Gastroesophageal sphincter (tissue), 3 donors: ENCODE data around the gene CELSR1.

Experiments
- EP300 ChIP-seq: sonication (generic); formaldehyde crosslinking; IDR thresholded peaks from one replicate; pipeline ENCODE4 v1.6.1; 2017; ENCODE audit warnings: antibody characterized with exemption, mild to moderate bottlenecking
- POLR2A ChIP-seq, 2 donors: fragments of 450-650 bp; IDR thresholded peaks; one replicate each; pipeline ENCODE4 v1.6.1; 2017; ENCODE audit warnings: antibody characterized with exemption in 2 of 2, mild to moderate bottlenecking in 2 of 2, moderate library complexity in 1 of 2
- POLR2AphosphoS5 ChIP-seq: sonication (generic); formaldehyde crosslinking; IDR thresholded peaks from one replicate; pipeline ENCODE4 v1.6.1; 2017; ENCODE audit warnings: antibody characterized with exemption
- TF ChIP-seq, protein P1 (sequence below), 4 experiments: fragments of 200-600 bp in 2 of 4; fragments of 450-650 bp in 2 of 4; sonication (generic) in 1 of 4; IDR thresholded peaks; one replicate each; pipeline ENCODE4 v1.5.1; 2017 to 2019; ENCODE audit warnings: antibody characterized with exemption in 4 of 4, mild to moderate bottlenecking in 2 of 4, moderate library complexity in 2 of 4

DNA sequence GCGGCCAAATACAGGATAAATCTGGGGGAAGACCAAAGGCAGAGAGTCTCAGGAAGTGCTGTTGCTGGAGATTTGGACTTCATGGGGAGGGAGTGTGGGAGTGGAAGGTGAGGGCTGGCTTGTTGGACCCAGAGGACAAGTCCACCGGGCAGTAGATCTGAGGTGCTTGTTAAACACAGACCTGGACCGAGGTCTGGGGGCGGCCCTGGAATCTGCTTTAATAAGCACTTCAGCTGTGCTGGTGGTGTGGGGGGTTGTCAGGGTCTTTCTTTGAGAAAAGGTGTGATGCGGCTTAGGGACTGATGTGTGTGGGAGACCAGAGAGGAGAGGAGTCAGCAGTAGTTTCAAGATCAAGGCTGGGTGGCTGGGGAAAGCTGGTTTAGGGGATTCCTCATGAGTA, 197.5 kb downstream of the CELSR1 start:
- no peak for TF ChIP-seq POLR2AphosphoS5
- no peak for TF ChIP-seq EP300
- TF ChIP-seq, protein P1, sequence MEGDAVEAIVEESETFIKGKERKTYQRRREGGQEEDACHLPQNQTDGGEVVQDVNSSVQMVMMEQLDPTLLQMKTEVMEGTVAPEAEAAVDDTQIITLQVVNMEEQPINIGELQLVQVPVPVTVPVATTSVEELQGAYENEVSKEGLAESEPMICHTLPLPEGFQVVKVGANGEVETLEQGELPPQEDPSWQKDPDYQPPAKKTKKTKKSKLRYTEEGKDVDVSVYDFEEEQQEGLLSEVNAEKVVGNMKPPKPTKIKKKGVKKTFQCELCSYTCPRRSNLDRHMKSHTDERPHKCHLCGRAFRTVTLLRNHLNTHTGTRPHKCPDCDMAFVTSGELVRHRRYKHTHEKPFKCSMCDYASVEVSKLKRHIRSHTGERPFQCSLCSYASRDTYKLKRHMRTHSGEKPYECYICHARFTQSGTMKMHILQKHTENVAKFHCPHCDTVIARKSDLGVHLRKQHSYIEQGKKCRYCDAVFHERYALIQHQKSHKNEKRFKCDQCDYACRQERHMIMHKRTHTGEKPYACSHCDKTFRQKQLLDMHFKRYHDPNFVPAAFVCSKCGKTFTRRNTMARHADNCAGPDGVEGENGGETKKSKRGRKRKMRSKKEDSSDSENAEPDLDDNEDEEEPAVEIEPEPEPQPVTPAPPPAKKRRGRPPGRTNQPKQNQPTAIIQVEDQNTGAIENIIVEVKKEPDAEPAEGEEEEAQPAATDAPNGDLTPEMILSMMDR (IDR thresholded peaks at IDR 0.05), result no peak
- no peak for TF ChIP-seq POLR2A (IDR thresholded peaks at IDR 0.05)
